H1 (cell line): ENCODE data around the gene ANKS1A. TPM values are rescaled to one million over a fixed set of nuclear protein-coding genes. Genes with fewer than 3 reads are reported as not detected.

Experiments used
- ASH2L ChIP-seq: fragments of 200-600, 300-600 bp; sonication (generic); IDR thresholded peaks from one replicate; pipeline ENCODE4 v1.7.1; 2017; ENCODE audit warnings: low read length
- RBBP5 ChIP-seq: IDR thresholded peaks from 2 replicates; pipeline ENCODE4 v1.7.1; 2012; ENCODE audit warnings: low read depth, mild to moderate bottlenecking, inconsistent platforms, low read length, moderate library complexity, borderline replicate concordance
- polyA plus RNA-seq, 7 experiments: library from polyadenylated mRNA; depleted of rRNA in 3 of 7; stranded (reverse) in 5 of 7; unstranded in 2 of 7; fragments of >200 nt in 5 of 7; fragments of 200-250 nt in 2 of 7; gene quantifications; 1 replicate in 5 of 7; 2 replicates in 1 of 7; 4 replicates in 1 of 7; pipeline versions ENCODE4 v1.2.1 to v1.2.3, GENCODE V29; 2011 to 2013; ENCODE audit warnings: missing spikeins in 2 of 7, mixed read lengths in 2 of 7
- total RNA-seq: library from RNA; stranded (reverse); fragmentation: NEBNext Ultra II Directional; extraction: Animal tissue kit (Norgen Biotek cat#: 25700); gene quantifications from 2 replicates; pipeline ENCODE4 v1.2.1, GENCODE V29; 2021

ANKS1A gene
- total and polyA plus RNA-seq, 2 of the 8 experiments (the other 6 are each of a cell fraction or from before 2014, with no cell fraction given) = 9.8 to 30.9 TPM

DNA sequence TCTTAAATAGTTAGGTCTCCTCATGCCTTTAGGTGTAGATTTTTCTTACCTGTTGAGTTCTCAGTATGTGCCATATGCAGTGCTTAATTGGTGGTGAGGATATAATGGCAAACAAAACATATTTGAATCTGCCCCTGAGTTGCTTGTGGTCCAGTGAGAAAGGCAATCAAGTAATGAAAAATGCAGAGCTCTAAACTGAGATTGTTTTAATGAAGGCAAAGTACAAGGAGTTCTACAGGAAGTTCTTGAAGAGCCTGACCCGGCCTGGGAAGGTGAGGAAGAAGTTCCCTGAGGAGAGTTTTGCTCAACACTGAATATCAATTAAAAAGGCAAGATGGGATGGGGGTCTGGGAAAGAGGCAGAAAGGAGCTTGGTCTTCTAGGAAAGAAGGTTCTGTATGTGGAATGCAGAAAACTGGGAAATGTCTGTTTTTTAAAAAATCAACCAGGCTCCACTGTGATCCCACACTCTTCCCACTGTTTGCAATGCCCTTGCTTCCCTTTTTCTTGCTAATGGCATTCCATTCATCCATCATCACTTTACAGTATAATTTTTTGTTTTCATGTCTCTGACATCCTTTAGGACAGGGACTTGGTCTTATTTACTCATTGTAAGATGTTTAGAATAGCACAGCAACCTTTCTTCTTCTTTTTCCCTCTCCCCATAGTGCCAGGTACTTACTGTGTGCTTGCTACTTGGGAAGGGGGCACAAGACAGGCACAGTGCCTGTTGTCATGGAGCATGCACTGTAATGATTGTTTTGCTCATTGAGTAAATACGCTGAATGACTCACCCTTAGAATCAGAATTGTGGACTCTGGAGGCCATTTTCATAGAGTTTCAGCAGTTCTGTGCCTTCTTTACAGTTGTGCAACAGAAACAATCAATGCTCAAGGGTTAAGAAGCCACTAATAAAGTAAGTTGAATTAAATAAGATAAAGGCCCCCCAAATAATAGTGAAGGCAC lies 64.3 kb downstream of the ANKS1A start (continued):
- TF ChIP-seq RBBP5 (no peak), ASH2L (no peak)
